Naive thymus-derived CD4-positive, alpha-beta T cell (primary cell): ENCODE data around the gene SPRY4. TPM values are rescaled to one million over a fixed set of nuclear protein-coding genes. Genes with fewer than 3 reads are reported as not detected.
A peak's percentile ranks its signal among the peaks of the same experiment; 100 is the strongest.

Experiments used
- ATAC-seq: fragments of 150-1000 bp; cut with Tn5 transposase; 2 replicates; pipeline ENCODE4 v1.10.0; 2021; ENCODE audit warnings: mild to moderate bottlenecking, moderate library complexity
- CTCF ChIA-PET: fragments of 350-600 bp; sonication (Branson Sonifier 250); formaldehyde crosslinking; loops from one replicate; lab custom pipeline; 2021; ENCODE audit warnings: antibody characterized with exemption; lab: Charles Lee
- POLR2A ChIA-PET: fragments of 350-600 bp; sonication (Branson Sonifier 250); formaldehyde crosslinking; loops from one replicate; lab custom pipeline; 2021; ENCODE audit warnings: antibody characterized with exemption, inconsistent platforms; lab: Charles Lee
- DNase-seq, 9 donors: peaks; one replicate each; pipeline versions ENCODE4 v3.0.0 to v3.0.0-alpha.2; 2020 to 2022; ENCODE audit warnings: mixed read lengths in 1 of 9
- H3K27ac ChIP-seq: one replicate; pipeline ENCODE4 v1.7.0; 2013; ENCODE audit warnings: mild to moderate bottlenecking, low read depth, low read length, moderate library complexity
- H3K27me3 ChIP-seq, 2 donors: one replicate each; pipeline ENCODE4 v1.7.0; 2013; ENCODE audit warnings: low read length in 2 of 2, mild to moderate bottlenecking in 2 of 2, moderate library complexity in 2 of 2; ENCODE audit not compliant: control insufficient read depth in 2 of 2, insufficient read depth in 2 of 2
- H3K36me3 ChIP-seq, 3 experiments: 1 replicate in 2 of 3; 2 replicates in 1 of 3; pipeline ENCODE4 v1.7.0; 2013; ENCODE audit warnings: low read length in 3 of 3, mild to moderate bottlenecking in 3 of 3, moderate library complexity in 1 of 3; ENCODE audit not compliant: insufficient read depth in 3 of 3, control insufficient read depth in 2 of 3
- H3K4me1 ChIP-seq, 2 donors: one replicate each; pipeline ENCODE4 v1.7.0; 2013; ENCODE audit warnings: low read length in 2 of 2, mild to moderate bottlenecking in 2 of 2, moderate library complexity in 1 of 2; ENCODE audit not compliant: control insufficient read depth in 2 of 2, insufficient read depth in 2 of 2
- H3K4me3 ChIP-seq: 2 replicates; pipeline ENCODE4 v1.7.0; 2013; ENCODE audit warnings: mild to moderate bottlenecking, low read length
- H3K9me3 ChIP-seq, 3 experiments: 1 replicate in 2 of 3; 2 replicates in 1 of 3; pipeline ENCODE4 v1.7.0; 2013; ENCODE audit warnings: low read length in 3 of 3; ENCODE audit not compliant: control insufficient read depth in 2 of 3
- H3K27ac Mint-ChIP-seq, 9 donors: one replicate each; pipeline ENCODE4 v1.8.0; 2020 to 2022; ENCODE audit warnings: mixed read lengths in 9 of 9, mild to moderate bottlenecking in 8 of 9, moderate library complexity in 5 of 9, inconsistent platforms in 2 of 9
- H3K27me3 Mint-ChIP-seq, 5 donors: one replicate each; pipeline ENCODE4 v1.8.0; 2021 to 2022; ENCODE audit warnings: mixed read lengths in 5 of 5, mild to moderate bottlenecking in 1 of 5
- H3K36me3 Mint-ChIP-seq, 5 donors: one replicate each; pipeline ENCODE4 v1.8.0; 2020 to 2022; ENCODE audit warnings: mixed read lengths in 5 of 5, mild to moderate bottlenecking in 3 of 5, inconsistent platforms in 1 of 5
- H3K4me1 Mint-ChIP-seq, 7 donors: one replicate each; pipeline ENCODE4 v1.8.0; 2020 to 2022; ENCODE audit warnings: mixed read lengths in 7 of 7, mild to moderate bottlenecking in 3 of 7, inconsistent platforms in 1 of 7
- H3K4me3 Mint-ChIP-seq, 10 donors: one replicate each; pipeline ENCODE4 v1.8.0; 2020 to 2022; ENCODE audit warnings: mild to moderate bottlenecking in 10 of 10, mixed read lengths in 10 of 10, moderate library complexity in 6 of 10, inconsistent platforms in 2 of 10
- H3K9me3 Mint-ChIP-seq, 11 donors: one replicate each; pipeline ENCODE4 v1.8.0; 2020 to 2022; ENCODE audit warnings: mixed read lengths in 11 of 11, mild to moderate bottlenecking in 4 of 11, inconsistent platforms in 1 of 11, moderate library complexity in 1 of 11
- intact Hi-C, 2 donors: fragments of 100-400 bp; cut with micrococcal nuclease; formaldehyde crosslinking; loops; one replicate each; pipeline ENCODE4 v1.15.1; 2023
- polyA plus RNA-seq, 2 donors: library from polyadenylated mRNA; unstranded; fragments of 300-500 nt; fragmentation: Illumina TruSeq; gene quantifications; one replicate each; pipeline ENCODE4 v1.2.3, GENCODE V29; 2021
- total RNA-seq, 6 experiments: library from RNA in 5 of 6; stranded (reverse) in 5 of 6; gene quantifications; 1 replicate in 5 of 6; 2 replicates in 1 of 6; pipeline ENCODE4 v1.2.3 and lab custom pipeline; 2021 to 2026

Gene SPRY4
- total and polyA plus RNA-seq, 7 experiments from 2014 or later, result 0.08 to 0.34 (median 0.11) TPM; not detected in 4

- CTCF ChIA-PET, result no interaction called here
- Histone ChIP-seq H3K4me1 (peaks cover 9 to 14% of the 10 kb centered on the region in 2 donors), H3K4me3 (no peak overlapping the region), H3K27me3 (peaks cover 2 to 4% of the 10 kb centered on the region in 2 donors), H3K36me3 (no peaks in the 10 kb centered on the region), H3K27ac (no peak overlapping the region), H3K9me3 (no peaks in the 10 kb centered on the region)
- H3K36me3 Mint-ChIP-seq, result no peaks in the 10 kb centered on the region
- no peak overlapping the region for H3K27ac Mint-ChIP-seq
- POLR2A ChIA-PET, result no interaction called here
- no peaks in the 10 kb centered on the region for H3K9me3 Mint-ChIP-seq
- intact Hi-C loops, result no loop called here
- ATAC-seq (no peak), DNase-seq (no peak)
- peaks cover 17 to 39% (median 27%) of the 10 kb centered on the region in 5 donors for H3K27me3 Mint-ChIP-seq
- H3K4me1 Mint-ChIP-seq, result peaks cover 3 to 18% (median 9%) of the 10 kb centered on the region in 7 donors
- H3K4me3 Mint-ChIP-seq, result no peak overlapping the region
These were observed 5.2 kb upstream of the SPRY4 start for GRCh38 chr5:142330026-142330425.

DNA sequence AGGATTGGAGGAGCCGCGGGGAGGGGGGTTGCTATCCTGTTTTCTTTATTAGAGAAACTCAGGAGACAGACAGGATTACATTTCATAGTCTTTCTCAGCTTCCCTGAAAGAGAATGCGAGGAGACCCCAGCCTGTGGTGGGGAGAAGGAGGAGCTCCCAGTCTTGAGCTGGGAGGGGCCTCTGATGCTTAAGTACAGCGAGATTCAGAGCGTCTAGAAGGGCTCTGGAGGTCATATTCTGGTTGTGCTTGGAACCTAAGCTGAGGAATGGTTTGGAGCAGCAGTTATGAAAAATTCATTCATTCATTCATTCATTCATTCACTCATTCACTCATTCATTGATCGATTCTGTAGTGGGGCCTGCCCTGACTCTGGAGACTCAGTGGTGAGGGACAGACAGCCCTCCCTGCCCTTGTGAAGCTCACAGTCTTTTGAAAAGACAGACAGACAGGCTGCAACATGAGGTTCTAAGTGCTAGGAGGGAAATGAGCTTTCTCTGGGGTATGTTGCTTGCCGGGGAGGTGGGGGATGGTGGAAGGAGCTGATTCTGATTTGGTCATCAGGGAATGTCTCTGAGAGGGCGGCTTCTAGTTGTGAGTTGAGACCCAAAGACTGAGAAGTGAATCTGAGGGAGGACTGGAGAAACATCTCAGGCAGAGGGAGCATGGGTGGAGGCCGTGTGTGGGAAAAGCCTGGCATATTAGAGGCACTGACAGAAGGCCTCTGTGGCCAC, 2.5 kb upstream of the SPRY4 start:
- POLR2A ChIA-PET, result interaction anchor here (0.6 kb wide), 1 partner anchor 1509 kb away, joined by 3 read pairs; no protein-coding TSS in a partner anchor
- ATAC-seq, result no peak

DNA sequence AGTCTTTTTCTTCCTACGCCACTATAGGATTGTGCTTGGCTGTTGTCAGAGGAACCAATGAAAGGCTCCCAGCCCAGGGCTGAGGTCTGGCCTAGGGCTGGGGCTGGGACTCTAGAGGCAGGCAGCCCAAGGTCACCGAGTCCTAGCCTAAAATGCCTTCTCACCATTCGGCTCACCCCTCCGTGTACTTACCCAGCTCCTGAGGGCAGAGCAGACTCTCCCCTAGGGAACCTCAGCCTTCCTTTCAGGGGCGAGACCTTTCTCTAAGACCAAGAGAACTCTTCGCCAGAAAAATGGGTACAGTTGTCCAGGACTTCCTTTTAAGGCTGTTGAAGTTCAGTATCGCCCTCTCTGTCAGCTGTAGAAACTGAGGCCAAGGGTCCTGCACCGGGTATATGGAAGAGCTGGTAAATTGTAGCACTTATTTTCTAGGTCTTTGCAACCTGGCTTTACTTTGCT, 1.7 kb upstream of the SPRY4 start:
- no peaks in the 10 kb centered on the region for H3K9me3 ChIP-seq
- ChIA-PET POLR2A (no interaction called here), CTCF (no interaction called here)
- DNase-seq (no peak), ATAC-seq (no peak)
- Mint-ChIP-seq H3K36me3 (no peaks in the 10 kb centered on the region), H3K9me3 (peaks cover 0 to 2% (median 0%) of the 10 kb centered on the region in 11 donors), H3K4me1 (peaks cover 15 to 32% (median 23%) of the 10 kb centered on the region in 7 donors), H3K27me3 (peaks cover 43 to 61% (median 52%) of the 10 kb centered on the region in 5 donors), H3K27ac (peak overlapping the region in 1 of 9 donors; percentile 58), H3K4me3 (peak overlapping the region in 9 of 10 donors; percentile 28 to 93 (median 85))
- H3K4me1 ChIP-seq, result peaks cover 20 to 25% of the 10 kb centered on the region in 2 donors
- intact Hi-C loops, result loop anchor here (5.0 to 10.0 kb wide), 5 partner anchors 104 to 322 kb away; no protein-coding TSS in a partner anchor
- no peak overlapping the region for H3K27ac ChIP-seq
- peaks cover 3 to 21% of the 10 kb centered on the region in 2 donors for H3K27me3 ChIP-seq
- no peaks in the 10 kb centered on the region for H3K36me3 ChIP-seq
- H3K4me3 ChIP-seq, result no peak overlapping the region

More for the DNA sequence above, 2.5 kb upstream of the SPRY4 start:
- no peak overlapping the region for H3K4me3 ChIP-seq
- no peaks in the 10 kb centered on the region for H3K36me3 ChIP-seq
- H3K27ac Mint-ChIP-seq, result no peak overlapping the region
- H3K4me1 ChIP-seq, result peaks cover 20 to 25% of the 10 kb centered on the region in 2 donors
- intact Hi-C loops, result loop anchor here (5.0 to 10.0 kb wide), 5 partner anchors 105 to 322 kb away; no protein-coding TSS in a partner anchor
- H3K27me3 Mint-ChIP-seq, result peaks cover 37 to 58% (median 46%) of the 10 kb centered on the region in 5 donors
- peak overlapping the region in 2 of 10 donors; percentile 2 to 5 for H3K4me3 Mint-ChIP-seq
- no peaks in the 10 kb centered on the region for H3K36me3 Mint-ChIP-seq
- H3K4me1 Mint-ChIP-seq, result peaks cover 15 to 32% (median 23%) of the 10 kb centered on the region in 7 donors
- H3K27me3 ChIP-seq, result peaks cover 3 to 18% of the 10 kb centered on the region in 2 donors
- peaks cover 0 to 2% (median 0%) of the 10 kb centered on the region in 11 donors for H3K9me3 Mint-ChIP-seq
- H3K27ac ChIP-seq, result no peak overlapping the region
- no peak for DNase-seq
- H3K9me3 ChIP-seq, result no peaks in the 10 kb centered on the region
- CTCF ChIA-PET, result interaction anchor here (0.5 to 0.9 kb wide), 3 partner anchors 23 to 93 kb away, joined by 3 to 4 read pairs (median 3); no protein-coding TSS in a partner anchor

GRCh38 chr5:142325725-142326479, 1.1 kb upstream of the SPRY4 start:
- Histone ChIP-seq H3K4me3 (peak overlapping the region; percentile 62), H3K9me3 (no peaks in the 10 kb centered on the region), H3K27ac (no peak overlapping the region), H3K4me1 (peaks cover 20 to 25% of the 10 kb centered on the region in 2 donors), H3K27me3 (peaks cover 3 to 24% of the 10 kb centered on the region in 2 donors), H3K36me3 (no peaks in the 10 kb centered on the region)
- Mint-ChIP-seq H3K4me1 (peaks cover 15 to 33% (median 25%) of the 10 kb centered on the region in 7 donors), H3K4me3 (peak overlapping the region; percentile 57 to 93 (median 86)), H3K27me3 (peaks cover 49 to 61% (median 58%) of the 10 kb centered on the region in 5 donors), H3K27ac (peak overlapping the region in 1 of 9 donors; percentile 58), H3K9me3 (peaks cover 0 to 2% (median 0%) of the 10 kb centered on the region in 11 donors), H3K36me3 (no peaks in the 10 kb centered on the region)
- intact Hi-C loops, result loop anchor here (1.0 to 10.0 kb wide), 7 partner anchors 10 to 321 kb away; no protein-coding TSS in a partner anchor
- ChIA-PET POLR2A (interaction anchor here (1.0 kb wide), 1 partner anchor 27 kb away, joined by 3 read pairs; no protein-coding TSS in a partner anchor), CTCF (no interaction called here)
- DNase-seq (peak in 1 of 9 donors; percentile 22), ATAC-seq (no peak)

DNA sequence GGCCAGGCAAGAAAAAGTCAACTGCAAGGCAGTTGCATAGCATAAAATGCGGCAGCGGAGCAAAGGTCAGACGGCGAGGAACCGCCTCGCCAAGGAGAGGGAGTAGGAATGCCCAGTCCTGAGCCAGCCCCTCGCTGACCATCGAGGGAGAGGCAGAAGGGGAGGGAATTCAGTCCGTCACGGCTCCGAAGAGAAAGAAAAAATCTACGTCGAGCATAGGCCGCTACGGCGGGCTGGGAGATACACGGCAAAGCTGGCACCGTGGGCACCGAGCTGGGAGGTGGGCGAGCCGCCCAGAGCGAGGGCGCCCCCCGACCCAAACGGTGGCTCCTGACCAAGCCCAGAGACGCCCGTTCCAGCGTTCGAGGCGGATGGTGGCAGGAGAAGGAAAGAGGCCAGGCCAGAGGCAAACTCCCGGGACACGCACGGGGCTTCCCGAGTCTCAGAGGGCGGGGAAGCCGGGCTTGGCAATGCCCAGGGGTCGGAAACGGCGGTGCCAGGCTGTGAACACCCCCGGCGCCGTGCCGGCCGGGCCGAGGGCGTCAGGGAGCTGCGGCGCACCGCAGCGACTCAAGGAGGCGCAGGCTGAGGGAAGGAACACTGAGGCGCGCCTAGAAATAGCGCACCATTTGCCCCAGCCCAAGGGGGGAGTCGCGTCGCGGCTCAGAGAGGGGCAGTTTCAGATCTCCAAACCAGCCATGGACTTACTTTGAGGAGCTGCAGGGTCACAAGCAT, 518 bp downstream of the SPRY4 start:
- peaks cover 0 to 2% (median 0%) of the 10 kb centered on the region in 11 donors for H3K9me3 Mint-ChIP-seq
- DNase-seq (peak in 2 of 9 donors; percentile 17 to 29), ATAC-seq (peak; percentile 74)
- H3K4me1 Mint-ChIP-seq, result peaks cover 19 to 42% (median 34%) of the 10 kb centered on the region in 7 donors
- Histone ChIP-seq H3K9me3 (no peaks in the 10 kb centered on the region), H3K4me1 (peaks cover 20 to 25% of the 10 kb centered on the region in 2 donors), H3K36me3 (no peaks in the 10 kb centered on the region), H3K27ac (no peak overlapping the region), H3K27me3 (peaks cover 3 to 24% of the 10 kb centered on the region in 2 donors), H3K4me3 (peak overlapping the region; percentile 62)
- H3K4me3 Mint-ChIP-seq, result peak overlapping the region; percentile 85 to 93 (median 88)
- CTCF ChIA-PET, result interaction anchor here (0.6 to 1.0 kb wide), 3 partner anchors 36 to 225 kb away, joined by 3 read pairs; no protein-coding TSS in a partner anchor
- intact Hi-C loops, result loop anchor here (10.0 kb wide), 3 partner anchors 170 to 320 kb away; no protein-coding TSS in a partner anchor
- POLR2A ChIA-PET, result interaction anchor here (0.6 to 1.2 kb wide), 4 partner anchors 9 to 36 kb away, joined by 3 to 8 read pairs (median 4); no protein-coding TSS in a partner anchor
- H3K27me3 Mint-ChIP-seq, result peaks cover 59 to 70% (median 66%) of the 10 kb centered on the region in 5 donors
- H3K36me3 Mint-ChIP-seq, result no peaks in the 10 kb centered on the region
- H3K27ac Mint-ChIP-seq, result peak overlapping the region in 1 of 9 donors; percentile 62
